ENCODE measurements around the gene PRM1.

The PRM1 gene

DNA sequence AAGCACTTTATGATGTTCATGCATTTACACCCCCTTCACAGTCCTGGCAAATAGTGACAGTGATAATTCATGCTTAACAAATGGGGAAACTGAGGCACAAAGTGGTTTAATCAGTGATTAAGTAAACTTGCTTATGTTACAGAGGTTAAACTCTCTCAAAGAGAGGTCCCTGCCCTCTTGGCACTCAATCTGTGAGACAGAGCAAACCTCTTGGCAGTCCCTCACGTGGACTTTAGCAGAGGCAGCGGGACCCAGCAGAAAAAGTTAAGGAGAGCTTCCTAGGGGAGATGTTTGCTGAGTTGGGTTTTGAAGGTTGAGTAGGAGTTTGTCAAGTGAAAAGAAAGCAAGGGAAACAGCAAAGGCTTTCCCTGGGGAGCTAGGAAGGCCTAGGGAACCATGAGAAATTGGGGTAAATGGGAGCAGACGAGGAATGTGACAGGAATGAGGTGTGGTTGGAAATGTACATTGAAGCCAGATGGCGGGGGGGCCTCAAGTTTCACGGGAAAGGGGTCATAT, 35.9 kb downstream of the PRM1 start:
- Histone ChIP-seq H3K4me1 (ENCODE audit: control insufficient read depth, insufficient read depth, low read depth, low read length) (peaks cover 10% of the 10 kb centered on the region), H3K27me3 (ENCODE audit: control insufficient read depth in 1 of 2, insufficient read depth in 1 of 2, low read length in 2 of 2) (peaks cover 0 to 16% of the 10 kb centered on the region in 2 experiments), H2BK5ac (ENCODE audit: low read depth, low read length, poor library complexity, severe bottlenecking) (no peak overlapping the region), H3K9ac (ENCODE audit: low read length) (no peak overlapping the region), H3K27ac (ENCODE audit: low read length, poor library complexity, severe bottlenecking) (no peak overlapping the region), H3K23ac (ENCODE audit: low read length in 2 of 2) (no peak overlapping the region), H3K36me3 (ENCODE audit: control insufficient read depth in 1 of 2, insufficient read depth in 2 of 2, low read depth in 1 of 2, low read length in 2 of 2) (peaks cover 0 to 9% of the 10 kb centered on the region in 2 experiments), H3K4me3 (ENCODE audit: insufficient read depth in 1 of 2, low read depth in 1 of 2, low read length in 2 of 2) (no peak overlapping the region), H3K79me1 (replicated peaks; ENCODE audit: low read length, poor library complexity, severe bottlenecking) (no peaks in the 10 kb centered on the region), H2BK15ac (ENCODE audit: low read depth, poor library complexity, severe bottlenecking) (no peak overlapping the region), H3K4ac (ENCODE audit: low read depth in 1 of 2, low read length in 2 of 2) (no peak overlapping the region), H3K18ac (ENCODE audit: low read depth in 1 of 2, low read length in 2 of 2) (no peak overlapping the region), H3K9me3 (ENCODE audit: control insufficient read depth, low read length) (no peaks in the 10 kb centered on the region), H2AFZ (ENCODE audit: low read depth, low read length) (no peak overlapping the region), H4K8ac (ENCODE audit: low read length) (no peak overlapping the region), H3K4me2 (ENCODE audit: low read length, poor library complexity, severe bottlenecking) (no peak overlapping the region), H2AK5ac (ENCODE audit: low read length, severe bottlenecking) (no peak overlapping the region), H3K14ac (ENCODE audit: low read length in 2 of 2) (no peak overlapping the region), H2BK120ac (ENCODE audit: low read depth, low read length) (no peak overlapping the region), H2BK12ac (ENCODE audit: low read length in 2 of 2) (no peak overlapping the region), H4K91ac (ENCODE audit: low read length) (no peak overlapping the region)
- no peak for DNase-seq
- 92% methylated on average over 4 of the region's 5 CpGs for WGBS

DNA sequence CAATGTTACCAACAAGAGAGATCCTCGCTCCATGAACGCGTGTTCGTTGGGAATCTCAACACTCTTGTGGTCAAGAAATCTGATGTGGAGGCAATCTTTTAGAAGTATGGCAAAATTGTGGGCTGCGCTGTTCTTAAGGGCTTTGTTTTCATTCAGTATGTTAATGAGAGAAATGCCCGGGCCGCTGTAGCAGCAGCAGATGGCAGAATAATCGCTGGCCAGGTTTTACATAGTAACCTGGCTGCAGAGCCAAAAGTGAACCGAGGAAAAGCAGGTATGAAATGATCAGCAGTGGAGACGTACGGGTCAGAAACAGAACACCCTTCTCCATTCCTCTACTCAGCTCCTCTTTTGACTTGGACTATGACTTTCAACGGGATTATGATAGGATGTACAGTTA, 38.5 kb downstream of the PRM1 start:
- no peak overlapping the region for H3K27ac ChIP-seq (ENCODE audit: low read length, poor library complexity, severe bottlenecking)
- H2AK5ac ChIP-seq (ENCODE audit: low read length, severe bottlenecking): no peak overlapping the region
- H3K36me3 ChIP-seq (ENCODE audit: control insufficient read depth in 1 of 2, insufficient read depth in 2 of 2, low read depth in 1 of 2, low read length in 2 of 2): no peaks in the 10 kb centered on the region
- no peak overlapping the region for H3K4me3 ChIP-seq (ENCODE audit: insufficient read depth in 1 of 2, low read depth in 1 of 2, low read length in 2 of 2)
- H3K4me2 ChIP-seq (ENCODE audit: low read length, poor library complexity, severe bottlenecking): no peak overlapping the region
- no peak overlapping the region for H2BK120ac ChIP-seq (ENCODE audit: low read depth, low read length)
- no peaks in the 10 kb centered on the region for H3K9me3 ChIP-seq (ENCODE audit: control insufficient read depth, low read length)
- no peak overlapping the region for H4K8ac ChIP-seq (ENCODE audit: low read length)
- no peak overlapping the region for H3K4ac ChIP-seq (ENCODE audit: low read depth in 1 of 2, low read length in 2 of 2)
- WGBS: 94% methylated on average over 12 of the region's 12 CpGs
- no peak overlapping the region for H2BK5ac ChIP-seq (ENCODE audit: low read depth, low read length, poor library complexity, severe bottlenecking)
- no peaks in the 10 kb centered on the region for H3K4me1 ChIP-seq (ENCODE audit: control insufficient read depth, insufficient read depth, low read depth, low read length)
- no peak overlapping the region for H3K23ac ChIP-seq (ENCODE audit: low read length in 2 of 2)
- no peak for DNase-seq
- no peak overlapping the region for H3K9ac ChIP-seq (ENCODE audit: low read length)
- no peaks in the 10 kb centered on the region for H3K79me1 ChIP-seq (replicated peaks; ENCODE audit: low read length, poor library complexity, severe bottlenecking)
- H2BK15ac ChIP-seq (ENCODE audit: low read depth, poor library complexity, severe bottlenecking): no peak overlapping the region
- H4K91ac ChIP-seq (ENCODE audit: low read length): no peak overlapping the region
- no peak overlapping the region for H2BK12ac ChIP-seq (ENCODE audit: low read length in 2 of 2)
- no peak overlapping the region for H3K18ac ChIP-seq (ENCODE audit: low read depth in 1 of 2, low read length in 2 of 2)
- no peak overlapping the region for H2AFZ ChIP-seq (ENCODE audit: low read depth, low read length)
- H3K14ac ChIP-seq (ENCODE audit: low read length in 2 of 2): no peak overlapping the region
- peaks cover 0 to 16% of the 10 kb centered on the region in 2 experiments for H3K27me3 ChIP-seq (ENCODE audit: control insufficient read depth in 1 of 2, insufficient read depth in 1 of 2, low read length in 2 of 2)

DNA sequence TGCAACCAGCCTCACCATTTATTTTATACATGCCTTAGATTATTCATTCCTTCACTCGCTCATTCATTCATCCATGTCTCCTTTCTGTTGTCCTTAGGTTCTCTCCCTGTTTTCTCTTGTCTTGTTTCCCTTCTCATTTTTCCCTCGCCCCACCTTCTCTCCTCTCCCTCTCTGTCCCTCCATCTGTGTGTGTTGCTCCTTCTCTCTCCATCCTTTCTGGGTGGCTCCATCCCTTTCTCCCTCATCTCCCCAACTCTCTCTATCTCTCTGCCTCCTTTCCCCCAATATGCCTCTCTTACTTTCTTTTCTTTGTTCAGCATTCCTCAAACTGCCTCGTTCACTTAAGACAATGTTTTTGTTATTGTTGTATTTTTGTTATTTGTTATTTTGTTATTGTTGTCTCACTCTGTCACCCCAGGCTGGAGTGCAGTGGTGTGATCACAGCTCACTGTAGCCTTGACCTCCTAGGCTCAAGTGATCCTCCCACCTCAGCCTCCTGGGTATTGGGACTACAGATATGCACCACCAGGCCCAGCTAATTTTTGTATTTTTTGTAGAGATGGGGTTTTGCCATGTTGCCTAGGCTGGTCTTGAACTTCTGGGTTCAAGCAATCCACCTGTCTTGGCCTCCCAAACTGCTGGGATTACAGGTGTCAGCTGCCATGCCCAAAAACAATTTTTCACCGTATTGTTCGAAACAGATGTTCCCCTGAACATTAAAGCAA, 39.5 kb downstream of the PRM1 start:
- H3K4me2 ChIP-seq (ENCODE audit: low read length, poor library complexity, severe bottlenecking): no peak overlapping the region
- H3K4ac ChIP-seq (ENCODE audit: low read depth in 1 of 2, low read length in 2 of 2): no peak overlapping the region
- no peak overlapping the region for H2BK5ac ChIP-seq (ENCODE audit: low read depth, low read length, poor library complexity, severe bottlenecking)
- no peak overlapping the region for H4K8ac ChIP-seq (ENCODE audit: low read length)
- no peak for DNase-seq
- H2AK5ac ChIP-seq (ENCODE audit: low read length, severe bottlenecking): no peak overlapping the region
- H2BK12ac ChIP-seq (ENCODE audit: low read length in 2 of 2): no peak overlapping the region
- H3K9me3 ChIP-seq (ENCODE audit: control insufficient read depth, low read length): no peaks in the 10 kb centered on the region
- peaks cover 0 to 16% of the 10 kb centered on the region in 2 experiments for H3K27me3 ChIP-seq (ENCODE audit: control insufficient read depth in 1 of 2, insufficient read depth in 1 of 2, low read length in 2 of 2)
- H3K4me3 ChIP-seq (ENCODE audit: insufficient read depth in 1 of 2, low read depth in 1 of 2, low read length in 2 of 2): no peak overlapping the region
- WGBS: 99% methylated on average over 4 of the region's 5 CpGs
- no peak overlapping the region for H3K18ac ChIP-seq (ENCODE audit: low read depth in 1 of 2, low read length in 2 of 2)
- H3K36me3 ChIP-seq (ENCODE audit: control insufficient read depth in 1 of 2, insufficient read depth in 2 of 2, low read depth in 1 of 2, low read length in 2 of 2): no peaks in the 10 kb centered on the region
- H3K14ac ChIP-seq (ENCODE audit: low read length in 2 of 2): no peak overlapping the region
- H4K91ac ChIP-seq (ENCODE audit: low read length): no peak overlapping the region
- H3K79me1 ChIP-seq (replicated peaks; ENCODE audit: low read length, poor library complexity, severe bottlenecking): no peaks in the 10 kb centered on the region
- no peak overlapping the region for H3K23ac ChIP-seq (ENCODE audit: low read length in 2 of 2)
- H2BK15ac ChIP-seq (ENCODE audit: low read depth, poor library complexity, severe bottlenecking): no peak overlapping the region
- no peak overlapping the region for H2BK120ac ChIP-seq (ENCODE audit: low read depth, low read length)
- no peak overlapping the region for H2AFZ ChIP-seq (ENCODE audit: low read depth, low read length)
- H3K9ac ChIP-seq (ENCODE audit: low read length): no peak overlapping the region
- H3K27ac ChIP-seq (ENCODE audit: low read length, poor library complexity, severe bottlenecking): no peak overlapping the region
- no peaks in the 10 kb centered on the region for H3K4me1 ChIP-seq (ENCODE audit: control insufficient read depth, insufficient read depth, low read depth, low read length)

DNA sequence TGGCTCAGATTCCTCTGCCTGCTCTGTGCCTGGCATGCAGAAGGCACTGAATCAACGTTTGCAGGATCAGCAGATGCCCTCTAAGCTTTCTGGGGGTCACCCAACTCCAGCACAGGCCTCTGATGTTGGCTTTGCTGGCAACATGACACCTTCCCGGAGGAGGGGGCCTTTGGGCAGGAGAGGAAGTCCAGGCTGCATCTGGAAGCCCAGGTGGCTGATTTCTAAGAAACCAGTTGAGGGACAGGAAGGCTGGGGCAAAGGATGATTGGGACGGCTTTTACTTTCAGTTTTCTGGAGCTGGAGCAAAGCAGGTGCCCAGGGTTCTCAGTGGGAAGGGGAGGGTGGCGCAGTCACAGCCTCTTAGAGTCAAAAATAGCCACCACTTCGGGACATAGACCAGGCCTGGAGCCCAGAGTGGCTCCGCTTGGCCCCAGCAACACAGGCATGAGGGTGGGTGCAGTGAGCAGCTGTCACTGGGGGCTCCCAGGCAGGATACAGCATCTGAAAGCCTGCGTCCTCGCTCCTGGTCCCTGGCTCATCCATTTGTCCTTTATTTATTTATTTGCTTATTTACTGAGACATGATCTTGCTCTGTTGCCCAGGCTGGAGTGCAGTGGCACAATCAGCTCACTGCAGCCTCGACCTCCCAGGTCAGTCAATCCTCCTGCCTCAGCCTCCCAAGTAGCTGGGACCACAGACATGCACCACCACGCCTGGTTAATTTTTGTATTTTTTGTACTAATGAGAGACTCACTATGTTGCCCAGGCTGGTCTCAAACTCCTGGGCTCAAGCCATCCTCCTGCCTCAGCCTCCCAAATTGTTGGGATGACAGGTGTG, 40.3 kb downstream of the PRM1 start:
- Histone ChIP-seq H3K36me3 (ENCODE audit: control insufficient read depth in 1 of 2, insufficient read depth in 2 of 2, low read depth in 1 of 2, low read length in 2 of 2) (no peaks in the 10 kb centered on the region), H3K79me1 (replicated peaks; ENCODE audit: low read length, poor library complexity, severe bottlenecking) (no peaks in the 10 kb centered on the region), H3K9me3 (ENCODE audit: control insufficient read depth, low read length) (no peaks in the 10 kb centered on the region), H3K4me2 (ENCODE audit: low read length, poor library complexity, severe bottlenecking) (no peak overlapping the region), H4K8ac (ENCODE audit: low read length) (no peak overlapping the region), H4K91ac (ENCODE audit: low read length) (no peak overlapping the region), H2BK12ac (ENCODE audit: low read length in 2 of 2) (no peak overlapping the region), H3K4ac (ENCODE audit: low read depth in 1 of 2, low read length in 2 of 2) (no peak overlapping the region), H2BK120ac (ENCODE audit: low read depth, low read length) (no peak overlapping the region), H2AFZ (ENCODE audit: low read depth, low read length) (no peak overlapping the region), H2BK5ac (ENCODE audit: low read depth, low read length, poor library complexity, severe bottlenecking) (no peak overlapping the region), H2AK5ac (ENCODE audit: low read length, severe bottlenecking) (no peak overlapping the region), H3K27ac (ENCODE audit: low read length, poor library complexity, severe bottlenecking) (no peak overlapping the region), H3K27me3 (ENCODE audit: control insufficient read depth in 1 of 2, insufficient read depth in 1 of 2, low read length in 2 of 2) (peaks cover 0 to 16% of the 10 kb centered on the region in 2 experiments), H3K9ac (ENCODE audit: low read length) (no peak overlapping the region), H2BK15ac (ENCODE audit: low read depth, poor library complexity, severe bottlenecking) (no peak overlapping the region), H3K18ac (ENCODE audit: low read depth in 1 of 2, low read length in 2 of 2) (no peak overlapping the region), H3K23ac (ENCODE audit: low read length in 2 of 2) (no peak overlapping the region), H3K4me1 (ENCODE audit: control insufficient read depth, insufficient read depth, low read depth, low read length) (no peaks in the 10 kb centered on the region), H3K4me3 (ENCODE audit: insufficient read depth in 1 of 2, low read depth in 1 of 2, low read length in 2 of 2) (no peak overlapping the region), H3K14ac (ENCODE audit: low read length in 2 of 2) (no peak overlapping the region)
- no peak for DNase-seq
- WGBS: 87% methylated on average over 10 of the region's 10 CpGs

Measured in mesenchymal stem cell (in vitro differentiated cells and primary cell).